GM08714 (cell line): ENCODE results near the gene ADCY9.
"Not testable (repeated sequence)": the region's sequence is repeated elsewhere in the genome, so short reads cannot be mapped to it uniquely, and the experiment has no call there.

ENCODE experiments used
- H3K4me3 ChIP-seq: fragments of 200-500 bp; sonication (Bioruptor generic); 2 replicates; pipeline ENCODE4 v1.5.1; 2014; ENCODE audit warnings: mild to moderate bottlenecking, low read length, inconsistent platforms
- ZNF274 ChIP-seq: IDR thresholded peaks from 2 replicates; pipeline ENCODE4 v1.6.1; 2012; ENCODE audit warnings: mild to moderate bottlenecking, low read depth, low read length

The ADCY9 gene

DNA sequence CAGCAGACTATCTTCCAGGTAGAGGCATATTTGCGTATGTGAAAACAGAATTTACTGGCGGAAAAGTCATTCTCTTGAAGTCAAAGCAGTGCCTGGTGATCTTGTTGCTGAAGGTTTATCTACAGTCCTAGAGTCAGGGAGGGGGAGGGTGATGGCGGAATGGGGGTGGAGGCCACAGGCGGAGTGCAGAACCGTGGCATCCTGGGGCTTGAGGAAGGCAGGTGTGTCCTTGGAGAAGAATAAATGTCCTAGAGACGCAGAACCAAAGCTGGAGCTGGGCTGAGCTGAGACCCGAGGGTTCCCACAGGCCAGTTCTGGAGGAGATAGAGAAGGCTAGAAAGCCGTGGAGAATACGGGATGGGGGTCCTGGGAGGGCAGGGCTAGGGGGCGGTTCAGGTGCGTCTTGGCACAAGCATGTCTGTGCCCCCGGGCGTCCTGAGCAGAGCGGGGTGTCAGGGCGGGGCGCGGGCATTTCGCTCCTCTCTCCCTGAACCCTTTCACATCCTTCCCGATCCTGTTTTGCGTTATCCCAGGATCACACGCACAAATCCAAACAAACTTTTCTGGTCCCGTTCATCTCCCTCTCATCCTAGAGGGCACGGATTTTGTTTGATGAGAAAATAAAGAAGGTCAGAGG lies 158.8 kb downstream of the ADCY9 start:
- H3K4me3 ChIP-seq: no peak overlapping the region
- no peak for TF ChIP-seq ZNF274

DNA sequence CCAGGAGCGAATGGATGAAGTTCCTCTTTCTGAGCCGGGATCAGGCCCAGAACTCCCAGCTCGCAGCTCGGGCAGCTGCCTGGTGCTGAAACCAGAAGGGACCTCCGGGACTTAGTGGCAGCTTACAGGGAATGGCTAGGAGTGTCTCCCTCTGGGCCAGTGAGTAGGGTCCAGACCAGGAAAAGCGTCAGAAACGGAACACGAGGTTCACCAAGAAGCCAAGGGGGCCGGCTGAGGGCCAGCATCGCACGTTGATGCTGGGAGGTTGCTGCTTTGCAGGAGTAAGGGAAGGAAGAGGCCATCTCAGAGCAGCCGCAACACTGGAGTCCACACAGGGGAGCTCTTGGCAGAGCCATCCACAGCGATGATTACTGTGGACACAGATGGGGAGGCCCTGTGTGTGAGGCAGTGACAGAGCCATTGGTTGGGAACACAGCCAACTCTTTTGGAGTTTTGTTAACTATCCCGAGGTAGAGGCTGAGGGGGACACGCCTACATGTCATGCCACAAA lies 161.8 kb downstream of the ADCY9 start:
- no peak for TF ChIP-seq ZNF274
- no peak overlapping the region for H3K4me3 ChIP-seq

DNA sequence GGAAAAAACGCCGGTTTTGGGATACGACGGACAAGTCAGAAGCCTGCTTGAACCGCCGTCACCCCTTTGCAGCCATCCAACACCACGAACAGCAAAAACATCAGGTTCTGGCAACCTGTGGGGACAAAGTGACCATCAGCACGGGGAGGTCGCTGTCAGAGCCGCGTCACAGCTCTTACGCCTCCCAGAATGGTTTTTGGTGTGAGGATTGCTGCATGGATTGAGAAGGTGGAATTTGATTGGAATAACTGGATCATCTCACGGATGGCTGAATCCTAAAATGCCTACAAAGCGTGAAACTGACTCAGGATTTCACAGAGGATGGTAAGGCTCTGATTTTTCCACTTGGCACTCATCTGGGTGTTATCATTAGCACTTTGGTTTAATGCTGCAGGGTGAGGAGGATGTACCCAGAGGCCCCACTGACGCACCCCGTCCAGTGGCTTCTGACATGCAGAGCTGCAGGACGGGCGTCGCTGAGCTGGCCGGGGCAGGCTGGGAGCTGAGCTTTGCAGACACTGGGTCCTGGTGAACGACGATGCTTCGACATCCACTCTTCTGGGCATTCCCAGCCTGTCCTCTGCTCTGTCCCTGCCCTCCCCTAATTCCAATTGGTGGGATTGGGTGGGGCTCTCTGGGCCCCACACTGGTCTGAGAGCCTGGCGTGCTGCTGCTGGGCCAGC lies 162.4 kb downstream of the ADCY9 start:
- H3K4me3 ChIP-seq: no peak overlapping the region
- no peak for TF ChIP-seq ZNF274

DNA sequence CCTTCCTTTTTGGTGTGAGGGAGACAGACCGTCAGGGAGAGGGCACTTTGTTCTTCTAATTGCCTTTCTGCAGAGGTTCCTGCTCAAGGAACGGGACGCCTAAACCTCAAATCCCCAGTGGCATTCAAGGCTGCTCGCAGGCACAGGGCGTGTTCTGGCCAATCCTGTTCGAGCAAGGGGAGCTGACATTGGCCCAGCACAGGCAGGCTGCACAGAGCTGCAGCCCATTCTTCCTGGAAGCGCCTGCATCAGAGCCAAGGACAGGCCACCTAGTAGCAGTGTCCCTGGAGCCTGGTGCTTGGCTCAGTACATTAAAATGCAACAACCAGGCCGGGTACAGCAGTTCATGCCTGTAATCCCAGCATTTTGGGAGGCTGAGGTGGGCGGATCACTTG lies 163.5 kb downstream of the ADCY9 start:
- no peak for TF ChIP-seq ZNF274
- no peak overlapping the region for H3K4me3 ChIP-seq

- TF ChIP-seq ZNF274: no peak
- H3K4me3 ChIP-seq: no peak overlapping the region
Observed at GRCh38 chr16:3951861-3952736, 164.1 kb downstream of the ADCY9 start.

- H3K4me3 ChIP-seq: not testable (repeated sequence)
Observed at GRCh38 chr16:3951380-3951779, 164.9 kb downstream of the ADCY9 start.

- H3K4me3 ChIP-seq: no peak overlapping the region
- TF ChIP-seq ZNF274: no peak
Observed at GRCh38 chr16:3950343-3951193, 165.7 kb downstream of the ADCY9 start.

DNA sequence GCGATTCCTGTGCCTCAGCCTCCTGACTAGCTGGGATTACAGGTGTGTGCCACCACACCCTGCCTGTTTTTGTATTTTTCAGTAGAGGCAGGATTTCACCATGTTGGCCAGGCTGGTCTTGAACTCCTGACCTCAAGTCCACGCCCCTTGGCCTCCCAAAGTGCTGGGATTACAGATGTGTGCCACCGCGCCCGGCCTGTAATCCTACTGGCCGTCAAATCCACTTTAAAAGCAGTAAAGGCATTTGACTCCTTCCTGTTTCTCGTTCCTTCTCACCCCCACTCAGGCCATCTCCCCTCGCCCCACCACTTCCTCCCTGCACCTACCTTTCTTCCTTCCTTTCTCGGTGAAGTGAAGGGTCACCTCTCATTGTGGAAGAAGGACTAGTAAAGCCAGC lies 166.3 kb downstream of the ADCY9 start:
- no peak overlapping the region for H3K4me3 ChIP-seq
- no peak for TF ChIP-seq ZNF274

DNA sequence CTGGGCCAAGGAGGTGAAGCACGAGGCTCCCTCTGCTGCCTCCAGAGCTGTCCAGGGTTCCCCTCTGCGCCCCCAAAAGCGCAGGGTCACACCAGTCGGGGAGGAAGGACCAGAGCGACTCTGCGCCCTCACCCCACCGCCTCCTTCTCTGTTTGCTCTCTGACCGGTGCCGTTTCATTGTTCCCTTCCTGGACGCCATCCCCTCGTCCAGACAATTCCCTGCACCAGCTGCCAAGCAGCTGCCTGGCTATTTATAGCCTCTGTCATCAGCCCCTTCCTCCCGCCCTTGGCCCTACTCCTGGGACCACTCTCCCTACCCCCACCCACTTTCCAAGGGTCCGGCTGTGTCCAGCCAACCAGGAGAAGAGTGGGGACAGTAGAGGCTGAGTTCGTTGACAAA lies 167.0 kb downstream of the ADCY9 start:
- no peak overlapping the region for H3K4me3 ChIP-seq
- no peak for TF ChIP-seq ZNF274

GRCh38 chr16:3948378-3948995 lies 167.8 kb downstream of the ADCY9 start:
- no peak overlapping the region for H3K4me3 ChIP-seq
- TF ChIP-seq ZNF274: no peak

DNA sequence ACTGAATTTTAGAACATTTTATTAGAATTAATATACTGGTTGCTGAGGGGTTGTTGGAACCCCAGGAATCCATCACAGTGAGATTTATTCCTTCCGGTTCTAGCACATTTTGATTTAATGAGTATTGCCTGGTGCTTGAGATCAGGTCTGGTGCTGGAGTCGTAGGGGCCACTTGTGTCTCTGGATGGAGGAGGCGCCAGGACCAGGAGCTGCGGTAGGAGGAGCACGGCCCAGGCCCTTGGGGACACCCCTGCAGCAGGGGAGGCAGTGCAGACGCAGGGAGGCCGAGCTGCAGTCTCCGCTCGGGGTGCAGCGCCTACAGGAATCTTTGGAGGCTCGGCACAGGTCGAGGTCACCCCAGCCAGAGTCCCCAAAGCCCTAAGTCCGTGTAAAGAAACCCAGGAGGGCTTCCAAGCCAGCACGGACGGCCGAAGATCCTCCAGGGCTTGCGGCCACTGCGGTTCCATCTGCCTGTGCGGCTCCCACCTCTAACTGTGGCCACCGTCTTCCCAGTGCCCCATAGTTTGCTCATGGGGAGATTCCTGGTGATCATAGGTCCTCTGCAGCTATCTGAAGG lies 169.6 kb downstream of the ADCY9 start:
- no peak for TF ChIP-seq ZNF274
- no peak overlapping the region for H3K4me3 ChIP-seq

DNA sequence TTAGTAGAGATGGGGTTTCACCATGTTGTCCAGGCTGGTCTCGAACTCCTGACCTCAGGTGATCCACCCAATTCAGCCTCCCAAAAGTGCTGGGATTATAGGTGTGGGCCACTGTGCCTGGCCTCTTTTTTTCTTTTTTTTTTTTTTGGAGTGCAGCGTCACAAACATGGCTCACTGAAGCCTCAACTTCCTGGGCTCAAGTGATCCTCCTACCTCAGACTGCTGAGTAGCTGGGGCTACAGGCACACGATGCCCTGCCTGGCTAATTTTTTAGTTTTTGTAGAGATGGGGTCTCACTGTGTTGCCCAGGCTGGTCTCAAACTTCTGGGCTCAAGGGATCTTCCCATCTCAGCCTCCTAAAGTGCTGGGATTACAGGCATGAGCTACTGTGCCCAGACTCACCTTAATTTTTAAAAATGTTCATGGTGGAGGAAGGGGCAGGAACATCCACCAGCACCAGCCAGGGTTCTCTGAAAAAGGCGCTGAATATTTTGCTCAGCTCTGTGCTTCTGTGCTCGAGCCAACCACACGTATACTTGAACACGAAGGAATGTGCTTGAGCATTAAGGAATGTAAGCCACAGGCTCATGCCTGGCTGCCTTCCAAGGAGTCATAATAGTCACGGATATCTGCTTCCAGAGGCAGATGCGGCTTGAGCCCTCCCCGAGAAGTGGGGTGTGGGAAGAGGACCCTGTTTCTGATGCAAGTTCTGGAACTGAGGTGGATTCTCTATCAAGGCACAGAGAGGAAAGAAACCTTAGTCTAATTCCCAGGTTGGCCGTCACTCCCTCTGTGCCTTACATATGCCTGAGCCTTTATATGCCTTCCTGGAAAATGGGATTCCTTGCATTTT lies 170.3 kb downstream of the ADCY9 start:
- no peak overlapping the region for H3K4me3 ChIP-seq
- no peak for TF ChIP-seq ZNF274

GRCh38 chr16:3944457-3944856 lies 171.8 kb downstream of the ADCY9 start:
- H3K4me3 ChIP-seq: not testable (repeated sequence)

- H3K4me3 ChIP-seq: not testable (repeated sequence)
Observed at GRCh38 chr16:3942146-3942545, 174.1 kb downstream of the ADCY9 start.
